Keratinocyte (primary cell): ENCODE results near the gene APPL2. TPM values are rescaled to one million over a fixed set of nuclear protein-coding genes. Genes with fewer than 3 reads are reported as not detected.

ENCODE experiments used
- DNase-seq: peaks from one replicate; pipeline ENCODE4 v3.0.0-alpha.2; 2011; ENCODE audit warnings: low read depth, missing footprints, low spot score
- FAIRE-seq: peaks from 2 replicates; lab custom pipeline; 2011; peaks lifted over from hg19 to GRCh38; lab: Jason Lieb, UNC
- H2AFZ ChIP-seq: 2 replicates; pipeline ENCODE4 v1.6.0; 2012; ENCODE audit warnings: low read length, control low read depth, inconsistent platforms; ENCODE audit not compliant: control insufficient read depth
- H3K27ac ChIP-seq: 2 replicates; pipeline ENCODE4 v1.5.1; 2011; ENCODE audit warnings: low read length; ENCODE audit not compliant: control insufficient read depth, insufficient read depth
- H3K27me3 ChIP-seq: 3 replicates; pipeline ENCODE4 v1.6.0; 2011; ENCODE audit warnings: low read length; ENCODE audit not compliant: control insufficient read depth, insufficient read depth; ENCODE audit errors: extremely low read depth
- H3K36me3 ChIP-seq, 2 experiments: 2 replicates in 1 of 2; 3 replicates in 1 of 2; pipeline ENCODE4 v1.5.1; 2011; ENCODE audit warnings: low read length in 2 of 2, mild to moderate bottlenecking in 1 of 2; ENCODE audit not compliant: control insufficient read depth in 2 of 2, insufficient read depth in 2 of 2; ENCODE audit errors: extremely low read depth in 1 of 2
- H3K4me1 ChIP-seq: 3 replicates; pipeline ENCODE4 v1.5.1; 2011; ENCODE audit warnings: low read length; ENCODE audit not compliant: control insufficient read depth, insufficient read depth; ENCODE audit errors: extremely low read depth
- H3K4me2 ChIP-seq: 3 replicates; pipeline ENCODE4 v1.6.0; 2011; ENCODE audit warnings: low read depth, low read length; ENCODE audit not compliant: control insufficient read depth, insufficient read depth; ENCODE audit errors: extremely low read depth
- H3K4me3 ChIP-seq, 3 experiments: fragments of 200-600 bp in 1 of 3; sonication (generic) in 1 of 3; 2 replicates in 2 of 3; 3 replicates in 1 of 3; pipeline ENCODE4 v1.5.1; 2011 to 2016; ENCODE audit warnings: low read length in 3 of 3, mild to moderate bottlenecking in 3 of 3, control low read depth in 2 of 3, inconsistent platforms in 1 of 3, low read depth in 1 of 3, mixed read lengths in 1 of 3, mixed run types in 1 of 3, moderate library complexity in 1 of 3; ENCODE audit not compliant: control insufficient read depth in 2 of 3, insufficient read depth in 2 of 3; ENCODE audit errors: extremely low read depth in 1 of 3
- H3K79me2 ChIP-seq: 2 replicates; pipeline ENCODE4 v1.6.0; 2012; ENCODE audit warnings: low read length; ENCODE audit not compliant: control insufficient read depth, insufficient read depth
- H3K9ac ChIP-seq: 3 replicates; pipeline ENCODE4 v1.6.0; 2011; ENCODE audit warnings: low read length; ENCODE audit not compliant: control insufficient read depth, insufficient read depth; ENCODE audit errors: extremely low read depth
- H3K9me1 ChIP-seq: 3 replicates; pipeline ENCODE4 v1.6.0; 2011; ENCODE audit warnings: low read length; ENCODE audit not compliant: control insufficient read depth, insufficient read depth; ENCODE audit errors: extremely low read depth
- H3K9me3 ChIP-seq: 2 replicates; pipeline ENCODE4 v1.5.1; 2012; ENCODE audit warnings: low read depth, low read length; ENCODE audit not compliant: control insufficient read depth
- H4K20me1 ChIP-seq: 3 replicates; pipeline ENCODE4 v1.6.0; 2011; ENCODE audit warnings: low read length; ENCODE audit not compliant: control insufficient read depth, insufficient read depth; ENCODE audit errors: extremely low read depth
- CTCF ChIP-seq, 3 experiments: IDR thresholded peaks in 1 of 3; conservative IDR thresholded peaks in 1 of 3; optimal IDR thresholded peaks in 1 of 3; 2 replicates in 2 of 3; 3 replicates in 1 of 3; pipeline versions ENCODE3 to v1.5.1; 2011; ENCODE audit warnings: low read length in 3 of 3, mild to moderate bottlenecking in 3 of 3, moderate library complexity in 2 of 3, control low read depth in 1 of 3, inconsistent platforms in 1 of 3; ENCODE audit not compliant: insufficient read depth in 2 of 3; ENCODE audit errors: extremely low read depth in 1 of 3
- EZH2 ChIP-seq: IDR thresholded peaks from one replicate; pipeline ENCODE4 v1.6.1; 2012; ENCODE audit warnings: inconsistent platforms, mild to moderate bottlenecking, low read length, moderate library complexity
- dilution Hi-C: fragments of 300-500 bp; cut with MboI; formaldehyde crosslinking; loops from one replicate; pipeline ENCODE4 v1.7.0; 2020; ENCODE audit warnings: low sequenced_read_pairs; ENCODE audit not compliant: extremely low pct_ligation_motif_present
- polyA plus RNA-seq, 5 experiments: library from polyadenylated mRNA; depleted of rRNA in 3 of 5; stranded (reverse) in 3 of 5; stranded (forward) in 1 of 5; unstranded in 1 of 5; fragments of >200 nt; gene quantifications; 1 replicate in 1 of 5; 2 replicates in 3 of 5; 3 replicates in 1 of 5; pipeline versions ENCODE4 v1.2.1 to v1.2.3, GENCODE V29; 2011 to 2012; ENCODE audit warnings: missing spikeins in 2 of 5, low read depth in 1 of 5, low replicate concordance in 1 of 5

APPL2 gene
- polyA plus RNA-seq, 1 donor (not counting 4 experiments of a cell fraction or from before 2014, with no cell fraction given), result 26.1 TPM

GRCh38 chr12:105168006-105168405 lies 68.0 kb downstream of the APPL2 start:
- DNase-seq, result no peak
- Histone ChIP-seq H3K27me3 (no peaks in the 10 kb centered on the region), H3K9me1 (no peaks in the 10 kb centered on the region), H3K4me1 (no peaks in the 10 kb centered on the region), H3K4me3 (no peak overlapping the region), H3K27ac (no peak overlapping the region), H2AFZ (no peak overlapping the region), H3K79me2 (no peaks in the 10 kb centered on the region), H3K9ac (no peak overlapping the region), H4K20me1 (no peaks in the 10 kb centered on the region), H3K9me3 (no peaks in the 10 kb centered on the region), H3K4me2 (no peak overlapping the region), H3K36me3 (peaks cover 21 to 28% of the 10 kb centered on the region in 2 experiments)
- TF ChIP-seq EZH2, result no peak
- TF ChIP-seq CTCF (optimal IDR thresholded peaks at IDR 0.05 in 1 of 3, IDR thresholded peaks at IDR 0.05 in 1 of 3, conservative IDR thresholded peaks at IDR 0.05 in 1 of 3; ENCODE audit: extremely low read depth in 1 of 3, insufficient read depth in 2 of 3, low read length in 3 of 3), result no peak
- no peak for FAIRE-seq
- dilution Hi-C loops, result no loop called here

DNA sequence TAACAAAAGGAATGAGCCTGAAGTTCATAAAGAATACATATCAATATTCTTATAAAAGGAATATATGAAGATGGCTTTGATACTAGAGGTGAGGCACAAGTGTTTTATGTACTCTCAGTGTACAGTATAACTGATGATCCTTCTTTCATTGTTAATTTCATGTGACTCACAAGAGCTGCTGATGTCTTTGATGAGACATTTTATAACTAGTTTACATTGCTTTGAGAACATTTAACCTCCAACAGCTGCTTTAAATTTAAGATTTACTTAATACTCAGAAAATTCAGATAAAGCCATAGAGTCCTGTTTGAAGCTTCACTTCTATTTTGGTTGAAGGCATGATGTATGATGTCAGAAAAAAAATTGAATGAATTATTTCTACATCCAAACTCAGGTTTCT lies 68.6 kb downstream of the APPL2 start:
- Histone ChIP-seq H3K4me1 (no peaks in the 10 kb centered on the region), H4K20me1 (no peaks in the 10 kb centered on the region), H3K27me3 (no peaks in the 10 kb centered on the region), H3K4me2 (no peak overlapping the region), H2AFZ (no peak overlapping the region), H3K79me2 (no peaks in the 10 kb centered on the region), H3K9me3 (no peaks in the 10 kb centered on the region), H3K4me3 (no peak overlapping the region), H3K36me3 (peaks cover 21 to 28% of the 10 kb centered on the region in 2 experiments), H3K9me1 (no peaks in the 10 kb centered on the region), H3K27ac (no peak overlapping the region), H3K9ac (no peak overlapping the region)
- dilution Hi-C loops, result no loop called here
- DNase-seq, result no peak
- FAIRE-seq, result no peak
- TF ChIP-seq CTCF (optimal IDR thresholded peaks at IDR 0.05 in 1 of 3, IDR thresholded peaks at IDR 0.05 in 1 of 3, conservative IDR thresholded peaks at IDR 0.05 in 1 of 3; ENCODE audit: extremely low read depth in 1 of 3, insufficient read depth in 2 of 3, low read length in 3 of 3) (no peak), EZH2 (no peak)
